ENCODE results near the gene PRR14. TPM values are rescaled to one million over a fixed set of nuclear protein-coding genes. Genes with fewer than 3 reads are reported as not detected.

PRR14 gene
- total RNA-seq, 1 experiment from 2014 or later: 77.6 TPM

GRCh38 chr16:30663820-30664219, 13.1 kb downstream of the PRR14 start:
- no peak for ATAC-seq
- in situ Hi-C loops (cut with HindIII; ENCODE audit: low pct_unique_long_range_greater_than_20kb, low sequenced_read_pairs) (no loop called here), intact Hi-C loops (cut with micrococcal nuclease; ENCODE audit: unreplicated experiment) (no loop called here)
- ChIA-PET CTCF (interaction anchor here (0.7 kb wide), 1 partner anchor 14 kb away, joined by 3 read pairs; no protein-coding TSS in a partner anchor), POLR2A (no interaction called here)
- no peak overlapping the region for H3K27ac ChIP-seq (ENCODE audit: low read length)
- H3K27me3 ChIP-seq (ENCODE audit: control insufficient read depth, insufficient read depth, low read length): no peaks in the 10 kb centered on the region
- H3K4me3 ChIP-seq (ENCODE audit: low read depth in 2 of 2, low read length in 2 of 2): no peak overlapping the region
- BruUV-seq (replicated peaks): no TSS peak
- TF ChIP-seq SIN3A (IDR thresholded peaks at IDR 0.05; ENCODE audit: borderline replicate concordance, insufficient read depth, low read depth, low read length): no peak
- TF ChIP-seq TCF7L2 (IDR thresholded peaks at IDR 0.05; ENCODE audit: low read depth, low read length): no peak
- TF ChIP-seq REST (IDR thresholded peaks at IDR 0.05; ENCODE audit: insufficient read depth in 1 of 2, low read depth in 2 of 2, low read length in 1 of 2): no peak
- TF ChIP-seq CTCF (IDR thresholded peaks at IDR 0.05): no peak
- no peak for TF ChIP-seq POLR2AphosphoS5 (IDR thresholded peaks at IDR 0.05; ENCODE audit: low read depth, low read length)
- DNase-seq (ENCODE audit: low read depth, low spot score): no peak
- H3K36me3 ChIP-seq (ENCODE audit: control insufficient read depth, insufficient read depth, low read length): peaks cover 25% of the 10 kb centered on the region
- peaks cover 18% of the 10 kb centered on the region for H3K4me1 ChIP-seq (ENCODE audit: control insufficient read depth, insufficient read depth, low read length)
- no peaks in the 10 kb centered on the region for H3K9me3 ChIP-seq (ENCODE audit: control insufficient read depth, insufficient read depth, low read depth, low read length)

- in situ Hi-C loops (cut with HindIII; ENCODE audit: low pct_unique_long_range_greater_than_20kb, low sequenced_read_pairs) (no loop called here), intact Hi-C loops (cut with micrococcal nuclease; ENCODE audit: unreplicated experiment) (no loop called here)
- H3K27me3 ChIP-seq (ENCODE audit: control insufficient read depth, insufficient read depth, low read length): no peaks in the 10 kb centered on the region
- CTCF ChIA-PET: interaction anchor here (1.0 kb wide), 1 partner anchor 30 kb away, joined by 3 read pairs; no protein-coding TSS in a partner anchor
- H3K4me1 ChIP-seq (ENCODE audit: control insufficient read depth, insufficient read depth, low read length): peaks cover 18% of the 10 kb centered on the region
- ATAC-seq: no peak
- H3K4me3 ChIP-seq (ENCODE audit: low read depth in 2 of 2, low read length in 2 of 2): no peak overlapping the region
- no peak overlapping the region for H3K27ac ChIP-seq (ENCODE audit: low read length)
- no peak for DNase-seq (ENCODE audit: low read depth, low spot score)
- no peaks in the 10 kb centered on the region for H3K9me3 ChIP-seq (ENCODE audit: control insufficient read depth, insufficient read depth, low read depth, low read length)
- H3K36me3 ChIP-seq (ENCODE audit: control insufficient read depth, insufficient read depth, low read length): peaks cover 28% of the 10 kb centered on the region
- TF ChIP-seq TCF7L2 (IDR thresholded peaks at IDR 0.05; ENCODE audit: low read depth, low read length): no peak
- TF ChIP-seq CTCF (IDR thresholded peaks at IDR 0.05): no peak
- no peak for TF ChIP-seq REST (IDR thresholded peaks at IDR 0.05; ENCODE audit: insufficient read depth in 1 of 2, low read depth in 2 of 2, low read length in 1 of 2)
- no peak for TF ChIP-seq SIN3A (IDR thresholded peaks at IDR 0.05; ENCODE audit: borderline replicate concordance, insufficient read depth, low read depth, low read length)
- no peak for TF ChIP-seq POLR2AphosphoS5 (IDR thresholded peaks at IDR 0.05; ENCODE audit: low read depth, low read length)
- no TSS peak for BruUV-seq (replicated peaks)
- POLR2A ChIA-PET: no interaction called here
Measured at GRCh38 chr16:30664616-30665109, 13.9 kb downstream of the PRR14 start.

Data from Panc1 (cell line).